ENCODE data around the gene PLCB2. TPM values are rescaled to one million over a fixed set of nuclear protein-coding genes. Genes with fewer than 3 reads are reported as not detected.

Gene PLCB2
- polyA plus RNA-seq, 1 donor from 2014 or later, result 7.4 TPM

- TF ChIP-seq POLR2AphosphoS5 (IDR thresholded peaks at IDR 0.05), result no peak
- no peak for TF ChIP-seq REST (IDR thresholded peaks at IDR 0.05; ENCODE audit: borderline replicate concordance)
- TF ChIP-seq MXI1 (conservative IDR thresholded peaks at IDR 0.05; ENCODE audit: poor library complexity, severe bottlenecking), result no peak
- TF ChIP-seq EP300 (conservative IDR thresholded peaks at IDR 0.05; ENCODE audit: poor library complexity, severe bottlenecking), result no peak
- TF ChIP-seq CTCF (IDR thresholded peaks at IDR 0.05; ENCODE audit: poor library complexity, severe bottlenecking), result no peak
- no peak for TF ChIP-seq TAF1 (IDR thresholded peaks at IDR 0.05; ENCODE audit: low read depth)
- no peak for TF ChIP-seq SMC3 (conservative IDR thresholded peaks at IDR 0.05; ENCODE audit: poor library complexity)
- TF ChIP-seq RAD21 (conservative IDR thresholded peaks at IDR 0.05), result no peak
- no peak for TF ChIP-seq EZH2 (IDR thresholded peaks at IDR 0.05; ENCODE audit: borderline replicate concordance, insufficient read depth, low read length, poor library complexity, severe bottlenecking)
- Histone ChIP-seq H3K9ac (ENCODE audit: low read length) (no peak overlapping the region), H3K9me3 (ENCODE audit: low read length) (no peaks in the 10 kb centered on the region), H3K27me3 (ENCODE audit: insufficient read depth, low read depth, low read length) (peaks cover 44% of the 10 kb centered on the region), H3K9me2 (ENCODE audit: insufficient read depth, low read length) (no peaks in the 10 kb centered on the region), H3K36me3 (ENCODE audit: insufficient read depth, low read length) (peaks cover 3% of the 10 kb centered on the region), H4K20me1 (ENCODE audit: insufficient read depth) (no peaks in the 10 kb centered on the region), H3F3A (ENCODE audit: insufficient read depth, low read length, poor library complexity, severe bottlenecking) (no peaks in the 10 kb centered on the region), H3K79me2 (replicated peaks; ENCODE audit: insufficient read depth, low read length) (no peaks in the 10 kb centered on the region), H3K4me3 (ENCODE audit: low read length) (no peak overlapping the region), H3K27ac (ENCODE audit: low read length) (no peak overlapping the region), H2AFZ (ENCODE audit: low read depth, low read length) (no peak overlapping the region), H3K4me2 (ENCODE audit: low read length) (no peak overlapping the region)
Measured at GRCh38 chr15:40255033-40255432, 52.7 kb downstream of the PLCB2 start.

- TF ChIP-seq RAD21 (conservative IDR thresholded peaks at IDR 0.05) (no peak), REST (IDR thresholded peaks at IDR 0.05; ENCODE audit: borderline replicate concordance) (no peak)
Measured at GRCh38 chr15:40254452-40254851, 53.3 kb downstream of the PLCB2 start.

More at GRCh38 chr15:40254452-40254851, 53.3 kb downstream of the PLCB2 start:
- Histone ChIP-seq H3F3A (ENCODE audit: insufficient read depth, low read length, poor library complexity, severe bottlenecking) (no peaks in the 10 kb centered on the region), H4K20me1 (ENCODE audit: insufficient read depth) (no peaks in the 10 kb centered on the region), H3K9ac (ENCODE audit: low read length) (no peak overlapping the region), H3K9me2 (ENCODE audit: insufficient read depth, low read length) (no peaks in the 10 kb centered on the region), H3K79me2 (replicated peaks; ENCODE audit: insufficient read depth, low read length) (no peaks in the 10 kb centered on the region), H3K27me3 (ENCODE audit: insufficient read depth, low read depth, low read length) (peaks cover 45% of the 10 kb centered on the region), H3K9me3 (ENCODE audit: low read length) (no peaks in the 10 kb centered on the region), H3K4me3 (ENCODE audit: low read length) (no peak overlapping the region), H3K4me2 (ENCODE audit: low read length) (no peak overlapping the region), H2AFZ (ENCODE audit: low read depth, low read length) (no peak overlapping the region), H3K36me3 (ENCODE audit: insufficient read depth, low read length) (peaks cover 3% of the 10 kb centered on the region), H3K27ac (ENCODE audit: low read length) (no peak overlapping the region)
